ENCODE measurements around the gene STAC2. TPM values are rescaled to one million over a fixed set of nuclear protein-coding genes. Genes with fewer than 3 reads are reported as not detected.
A peak's percentile ranks its signal among the peaks of the same experiment; 100 is the strongest.

Gene STAC2
- polyA plus RNA-seq, 1 experiment, result not detected

DNA sequence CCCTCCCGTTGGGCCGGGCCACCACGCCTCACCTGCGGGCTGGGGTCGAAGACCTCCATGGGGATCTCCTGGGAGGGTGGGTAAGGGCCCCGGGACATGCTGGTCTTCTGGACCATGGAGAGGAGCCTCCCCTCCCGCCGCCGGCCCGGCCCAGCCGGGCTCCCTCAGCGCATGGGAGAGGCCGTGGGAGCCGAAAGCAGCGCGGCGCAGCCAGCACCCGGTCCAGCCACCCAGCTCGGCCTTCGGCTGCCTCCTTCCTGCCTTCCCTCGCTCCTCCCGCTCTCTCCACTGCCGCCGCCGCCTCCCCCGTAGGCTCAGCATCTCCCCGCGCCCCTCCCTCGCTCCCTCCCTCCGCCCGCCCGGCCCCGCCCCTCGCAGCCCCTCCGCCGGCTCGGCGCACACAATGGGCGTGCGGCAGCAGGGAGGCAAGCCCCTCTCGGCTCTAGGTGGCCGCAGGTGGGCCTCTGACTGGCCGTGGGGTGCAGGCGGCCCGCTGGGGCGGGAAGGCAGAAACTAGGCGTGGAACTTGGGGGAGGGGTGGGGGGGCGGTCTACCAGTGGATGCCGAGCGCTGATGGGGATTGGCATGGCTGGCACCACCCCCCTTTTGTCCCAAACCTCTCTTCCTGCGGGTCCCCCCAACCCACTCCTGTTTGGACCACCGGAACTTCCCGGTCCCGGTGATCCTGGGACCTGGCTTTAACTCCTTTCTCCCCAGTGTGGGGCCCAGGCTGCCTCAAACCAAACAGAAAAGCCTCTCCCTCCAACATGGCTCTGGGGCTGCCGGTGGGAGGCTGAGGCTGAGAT is 28.2 kb downstream of the STAC2 start, which contains the start of gene CACNB1:
CACNB1 (minus strand) TSS at position 290 of the 806 bp plus-strand sequence; CDS start at position 116, 174 bp downstream.
- Histone ChIP-seq H3K36me3 (ENCODE audit: control insufficient read depth, insufficient read depth, low read length) (peaks cover 18% of the 10 kb centered on the region), H3K4me3 (ENCODE audit: low read depth, low read length) (peak within 1 kb of the TSS; percentile 75), H3K27me3 (ENCODE audit: control insufficient read depth, insufficient read depth, low read length) (no peaks in the 10 kb centered on the region)
- TF ChIP-seq CTCF (IDR thresholded peaks at IDR 0.05; ENCODE audit: insufficient read depth, low read depth, low read length), result no peak
- ChIA-PET CTCF (interaction anchor here (0.7 to 4.6 kb wide), 7 partner anchors 23 to 643 kb away, joined by 3 to 25 read pairs (median 4); partner anchors contain the start of gene ARL5C), POLR2A (no interaction called here)
- DNase-seq (ENCODE audit: low read depth), result no peak

GRCh38 chr17:39196808-39197291 is 28.9 kb downstream of the STAC2 start:
- no peak for TF ChIP-seq CTCF (IDR thresholded peaks at IDR 0.05; ENCODE audit: insufficient read depth, low read depth, low read length)
- no peaks in the 10 kb centered on the region for H3K27me3 ChIP-seq (ENCODE audit: control insufficient read depth, insufficient read depth, low read length)
- POLR2A ChIA-PET, result no interaction called here
- no peak for DNase-seq (ENCODE audit: low read depth)
- peak overlapping the region; percentile 75 for H3K4me3 ChIP-seq (ENCODE audit: low read depth, low read length)
- H3K36me3 ChIP-seq (ENCODE audit: control insufficient read depth, insufficient read depth, low read length), result peaks cover 17% of the 10 kb centered on the region
- CTCF ChIA-PET, result interaction anchor here (0.7 to 4.6 kb wide), 5 partner anchors 22 to 643 kb away, joined by 3 to 25 read pairs (median 4); no protein-coding TSS in a partner anchor

- POLR2A ChIA-PET, result no interaction called here
- TF ChIP-seq CTCF (IDR thresholded peaks at IDR 0.05; ENCODE audit: insufficient read depth, low read depth, low read length), result no peak
- Histone ChIP-seq H3K36me3 (ENCODE audit: control insufficient read depth, insufficient read depth, low read length) (peaks cover 20% of the 10 kb centered on the region), H3K27me3 (ENCODE audit: control insufficient read depth, insufficient read depth, low read length) (no peaks in the 10 kb centered on the region), H3K4me3 (ENCODE audit: low read depth, low read length) (peak overlapping the region; percentile 75)
- DNase-seq (ENCODE audit: low read depth), result no peak
- CTCF ChIA-PET, result interaction anchor here (0.6 to 4.6 kb wide), 7 partner anchors 10 to 49 kb away, joined by 3 to 25 read pairs (median 5); no protein-coding TSS in a partner anchor
Measured at GRCh38 chr17:39196241-39196807, 29.4 kb downstream of the STAC2 start.

- Histone ChIP-seq H3K27me3 (ENCODE audit: control insufficient read depth, insufficient read depth, low read length) (no peaks in the 10 kb centered on the region), H3K4me3 (ENCODE audit: low read depth, low read length) (peak overlapping the region; percentile 75), H3K36me3 (ENCODE audit: control insufficient read depth, insufficient read depth, low read length) (peaks cover 20% of the 10 kb centered on the region)
- TF ChIP-seq CTCF (IDR thresholded peaks at IDR 0.05; ENCODE audit: insufficient read depth, low read depth, low read length), result no peak
- CTCF ChIA-PET, result interaction anchor here (0.6 to 4.7 kb wide), 9 partner anchors 9 to 49 kb away, joined by 3 to 26 read pairs (median 5); no protein-coding TSS in a partner anchor
- POLR2A ChIA-PET, result no interaction called here
- DNase-seq (ENCODE audit: low read depth), result no peak
Measured at GRCh38 chr17:39195568-39196160, 30.1 kb downstream of the STAC2 start.

Data from BJ (cell line).